ENCODE data around the gene SMIM27.

- TF ChIP-seq EZH2 (IDR thresholded peaks at IDR 0.05; ENCODE audit: borderline replicate concordance, low read depth, low read length, poor library complexity, severe bottlenecking), result no peak
- TF ChIP-seq CTCF (conservative IDR thresholded peaks at IDR 0.05; ENCODE audit: low read depth, low read length), result no peak
These were observed 44.8 kb downstream of the SMIM27 start for GRCh38 chr9:32596936-32597335.

All from A673 (cell line).